Right lobe of liver (tissue), 6 donors: Measurements from ENCODE around the gene DPYD. TPM values are rescaled to one million over a fixed set of nuclear protein-coding genes. Genes with fewer than 3 reads are reported as not detected.

Experiments used
- ATAC-seq, 4 donors: fragments of 200-7000 bp; cut with Tn5 transposase; one replicate each; pipeline ENCODE4 v1.9.1; 2020; ENCODE audit warnings: mild to moderate bottlenecking in 4 of 4, moderate library complexity in 4 of 4
- DNase-seq, 3 donors: peaks; one replicate each; pipeline ENCODE4 v3.0.0-alpha.2; 2020
- H3K27ac ChIP-seq, 3 donors: fragments of 200-600 bp; one replicate each; pipeline ENCODE4 v1.8.0; 2022
- H3K27me3 ChIP-seq, 2 donors: fragments of 200-600 bp; one replicate each; pipeline ENCODE4 v1.8.0; 2022
- H3K36me3 ChIP-seq, 4 donors: fragments of 200-600 bp; sonication (generic) in 1 of 4; one replicate each; pipeline versions ENCODE4 v1.5.1 to v1.8.0; 2017 to 2022; ENCODE audit warnings: control low read depth in 1 of 4
- H3K4me1 ChIP-seq, 4 donors: fragments of 200-600 bp; sonication (generic) in 1 of 4; one replicate each; pipeline versions ENCODE4 v1.5.1 to v1.8.0; 2017 to 2022; ENCODE audit warnings: control low read depth in 1 of 4
- H3K4me3 ChIP-seq, 3 donors: fragments of 200-600 bp; one replicate each; pipeline ENCODE4 v1.8.0; 2022
- H3K9me3 ChIP-seq, 4 donors: fragments of 200-600 bp; sonication (generic) in 1 of 4; one replicate each; pipeline versions ENCODE4 v1.5.1 to v1.8.0; 2017 to 2022; ENCODE audit warnings: control low read depth in 1 of 4
- POLR2A ChIP-seq: fragments of 450-650 bp; IDR thresholded peaks from one replicate; pipeline ENCODE4 v1.6.1; 2017; ENCODE audit warnings: antibody characterized with exemption, mild to moderate bottlenecking
- WGBS: methylation state at CpG from one replicate; pipeline ENCODE4 v1.1.6; 2018; ENCODE audit warnings: low coverage, low lambda C conversion rate; ENCODE audit not compliant: insufficient coverage; ENCODE audit errors: missing lambda C conversion rate; 5-methylcytosine and 5-hydroxymethylcytosine counted together
- intact Hi-C, 2 donors: fragments of 100-400 bp; cut with DNase I; formaldehyde crosslinking; loops; one replicate each; pipeline versions ENCODE4 v1.11.2 to v1.14.1; 2022
- total RNA-seq, 6 experiments: library from RNA; depleted of rRNA in 2 of 6; stranded (reverse); fragments of >200 nt in 2 of 6; fragmentation: NEBNext Ultra II Directional in 3 of 6; extraction: Animal tissue kit (Norgen Biotek cat#: 25700) in 3 of 6; gene quantifications; one replicate each; pipeline versions ENCODE4 v1.1.0 to v1.2.4, GENCODE V29; 2016 to 2023
- TF ChIP-seq, protein P1 (sequence below), 4 donors: fragments of 200-600 bp in 3 of 4; fragments of 450-650 bp in 1 of 4; IDR thresholded peaks; one replicate each; pipeline versions ENCODE4 v1.5.1 to v1.8.0; 2016 to 2022; ENCODE audit warnings: antibody characterized with exemption in 4 of 4, mild to moderate bottlenecking in 2 of 4
- donor health status: DM: no; HTN: yes; CAD: no.
- donor health status: DM: no; HTN: no; CAD: no.
- donor health status: DM: no; HTN: no; CAD: no.
- donor health status: DM: no; HTN: yes; CAD: no.
- donor health status: DM: no; HTN: yes; CAD: no.

DPYD gene
- total RNA-seq, 6 experiments from 2014 or later: 25.2 to 74.4 (median 40.0) TPM

DNA sequence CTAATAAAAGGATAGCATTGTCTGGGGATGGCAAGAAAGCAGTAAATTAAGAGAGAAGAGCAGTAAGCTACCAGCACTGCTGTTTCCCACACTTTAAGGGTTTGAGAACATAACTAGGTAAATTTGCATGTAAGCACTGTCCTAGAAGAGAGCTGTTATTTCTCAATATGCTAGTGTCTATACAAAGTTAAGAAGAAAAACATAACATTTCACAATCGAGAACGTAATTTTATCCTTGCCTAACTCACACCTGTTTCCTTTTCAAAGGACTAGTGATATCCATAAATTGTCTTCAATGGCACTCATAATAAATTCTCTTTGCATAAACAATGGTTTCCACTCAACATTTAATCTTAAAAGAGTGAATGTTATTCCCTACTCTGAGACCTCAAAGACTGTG, 623.2 kb downstream of the DPYD start:
- H3K27ac ChIP-seq: no peak overlapping the region
- H3K9me3 ChIP-seq: no peaks in the 10 kb centered on the region
- no peak for DNase-seq
- no peaks in the 10 kb centered on the region for H3K4me1 ChIP-seq
- no peak for TF ChIP-seq POLR2A
- TF ChIP-seq, protein P1, sequence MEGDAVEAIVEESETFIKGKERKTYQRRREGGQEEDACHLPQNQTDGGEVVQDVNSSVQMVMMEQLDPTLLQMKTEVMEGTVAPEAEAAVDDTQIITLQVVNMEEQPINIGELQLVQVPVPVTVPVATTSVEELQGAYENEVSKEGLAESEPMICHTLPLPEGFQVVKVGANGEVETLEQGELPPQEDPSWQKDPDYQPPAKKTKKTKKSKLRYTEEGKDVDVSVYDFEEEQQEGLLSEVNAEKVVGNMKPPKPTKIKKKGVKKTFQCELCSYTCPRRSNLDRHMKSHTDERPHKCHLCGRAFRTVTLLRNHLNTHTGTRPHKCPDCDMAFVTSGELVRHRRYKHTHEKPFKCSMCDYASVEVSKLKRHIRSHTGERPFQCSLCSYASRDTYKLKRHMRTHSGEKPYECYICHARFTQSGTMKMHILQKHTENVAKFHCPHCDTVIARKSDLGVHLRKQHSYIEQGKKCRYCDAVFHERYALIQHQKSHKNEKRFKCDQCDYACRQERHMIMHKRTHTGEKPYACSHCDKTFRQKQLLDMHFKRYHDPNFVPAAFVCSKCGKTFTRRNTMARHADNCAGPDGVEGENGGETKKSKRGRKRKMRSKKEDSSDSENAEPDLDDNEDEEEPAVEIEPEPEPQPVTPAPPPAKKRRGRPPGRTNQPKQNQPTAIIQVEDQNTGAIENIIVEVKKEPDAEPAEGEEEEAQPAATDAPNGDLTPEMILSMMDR (IDR thresholded peaks at IDR 0.05): no peak
- intact Hi-C loops: no loop called here
- ATAC-seq: no peak
- H3K36me3 ChIP-seq: peaks cover 0 to 5% (median 0%) of the 10 kb centered on the region in 4 donors
- H3K27me3 ChIP-seq: no peaks in the 10 kb centered on the region
- no peak overlapping the region for H3K4me3 ChIP-seq
- WGBS: 56% methylated on average over 2 of the region's 2 CpGs

DNA sequence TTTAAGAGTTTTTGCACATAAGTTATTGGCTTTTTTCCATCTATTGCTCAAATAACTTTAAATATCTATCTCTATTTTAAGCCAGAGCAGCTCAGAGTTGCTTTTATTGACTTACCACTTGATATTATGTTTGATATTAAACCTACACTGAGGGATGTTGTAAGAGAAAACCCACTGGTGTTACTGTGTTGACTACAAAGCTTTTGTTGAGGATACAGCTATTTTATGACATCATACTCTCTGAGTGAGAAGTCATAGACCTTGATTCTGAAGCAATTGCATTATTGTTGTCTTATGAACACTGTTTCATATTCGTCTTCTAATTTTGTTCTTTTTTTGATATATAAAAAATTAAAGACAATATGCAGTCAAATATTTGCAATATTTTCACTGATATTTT, 638.9 kb downstream of the DPYD start:
- DNase-seq (no peak), ATAC-seq (no peak)
- Histone ChIP-seq H3K27me3 (no peaks in the 10 kb centered on the region), H3K9me3 (no peaks in the 10 kb centered on the region), H3K4me3 (no peak overlapping the region), H3K4me1 (no peaks in the 10 kb centered on the region), H3K27ac (no peak overlapping the region), H3K36me3 (no peaks in the 10 kb centered on the region)
- intact Hi-C loops: no loop called here
- TF ChIP-seq, protein P1 (IDR thresholded peaks at IDR 0.05): no peak
- TF ChIP-seq POLR2A: no peak
- WGBS: 89% methylated on average over 1 of the region's 1 CpG

DNA sequence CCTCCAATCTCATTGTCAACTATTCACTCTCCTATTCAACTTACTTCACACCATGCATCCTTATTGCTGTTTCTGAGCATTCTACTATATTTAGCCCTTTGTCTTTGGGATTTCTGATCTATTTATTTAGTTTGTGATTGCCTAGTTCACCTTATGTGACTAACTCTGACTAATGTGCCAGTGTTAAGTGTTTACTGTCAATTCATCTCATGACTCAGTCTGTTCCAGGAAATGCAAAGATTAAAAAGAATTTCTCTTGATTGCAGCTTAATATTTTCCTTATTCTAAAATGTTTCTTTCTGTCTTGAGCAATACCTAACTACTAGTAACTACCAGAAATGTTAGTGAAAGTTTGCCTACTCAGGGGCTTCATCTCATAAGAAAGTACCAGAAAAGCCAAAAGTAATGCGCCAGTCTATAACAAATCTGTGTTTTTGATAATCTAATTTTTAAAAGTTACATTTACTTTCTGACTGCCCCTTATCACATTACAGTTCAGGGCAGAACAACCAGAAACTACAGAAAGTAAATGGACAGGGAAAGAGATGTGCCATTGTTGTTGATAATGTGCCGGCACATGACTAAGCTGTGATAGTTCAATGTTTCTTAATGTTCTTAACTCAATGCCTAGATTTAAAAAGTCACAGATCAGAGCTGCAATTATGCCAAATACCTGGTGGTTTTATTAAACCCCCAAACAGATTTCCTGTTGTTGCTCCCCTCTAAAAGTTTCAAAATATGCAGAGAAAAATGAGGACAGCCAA, 642.8 kb downstream of the DPYD start:
- intact Hi-C loops: no loop called here
- Histone ChIP-seq H3K9me3 (no peaks in the 10 kb centered on the region), H3K4me3 (no peak overlapping the region), H3K27ac (peak overlapping the region in 1 of 3 donors; percentile 9), H3K4me1 (peaks cover 0 to 6% (median 0%) of the 10 kb centered on the region in 4 donors), H3K36me3 (no peaks in the 10 kb centered on the region), H3K27me3 (no peaks in the 10 kb centered on the region)
- ATAC-seq: peak in 2 of 4 donors; percentile 42 to 94
- no peak for DNase-seq
- TF ChIP-seq, protein P1 (IDR thresholded peaks at IDR 0.05): no peak
- no peak for TF ChIP-seq POLR2A
- WGBS: 69% methylated on average over 2 of the region's 2 CpGs

DNA sequence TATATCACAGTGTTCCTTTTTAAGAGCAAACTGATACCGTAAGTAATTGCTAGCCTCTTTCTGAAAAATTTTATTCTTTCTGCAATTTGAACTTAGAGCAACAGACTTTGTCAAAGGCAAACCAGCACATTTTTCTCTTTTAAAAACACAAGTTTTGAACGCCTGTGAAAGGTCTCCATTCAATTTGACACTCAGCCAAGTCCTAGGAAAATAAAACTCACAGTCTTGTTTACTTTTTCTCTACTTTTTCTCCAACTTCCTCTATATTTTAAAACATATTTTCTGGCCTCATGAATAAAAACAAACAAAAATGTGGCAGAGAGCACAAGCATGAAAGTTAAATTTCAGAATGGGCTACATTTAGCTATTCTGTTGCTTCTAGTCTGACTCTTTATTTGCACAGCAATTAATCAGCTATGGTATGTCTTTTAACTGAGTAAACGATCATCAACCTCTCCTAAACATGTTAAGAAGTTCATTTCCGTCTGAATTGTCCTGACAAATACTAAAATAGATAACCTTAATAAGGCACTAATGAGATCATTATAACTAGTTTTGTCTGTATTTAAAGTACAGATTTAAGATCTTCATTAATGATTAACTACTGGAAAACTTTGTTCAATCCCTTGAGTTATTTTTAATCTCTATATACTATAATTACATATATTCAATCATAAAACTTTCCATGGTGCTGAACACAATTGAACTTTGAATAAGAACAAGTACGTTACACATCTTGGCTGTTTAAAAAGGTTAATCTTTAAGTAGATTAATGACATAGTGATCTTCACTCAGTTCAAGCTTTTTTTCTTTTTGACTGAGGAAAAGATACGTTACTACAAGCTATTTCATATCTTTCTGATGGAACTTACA, 648.7 kb downstream of the DPYD start:
- H3K9me3 ChIP-seq: no peaks in the 10 kb centered on the region
- ATAC-seq (peak in 2 of 4 donors; percentile 14 to 50), DNase-seq (no peak)
- no peaks in the 10 kb centered on the region for H3K36me3 ChIP-seq
- H3K27ac ChIP-seq: no peak overlapping the region
- H3K4me1 ChIP-seq: peaks cover 0 to 10% (median 0%) of the 10 kb centered on the region in 4 donors
- no peak for TF ChIP-seq POLR2A
- TF ChIP-seq, protein P1 (IDR thresholded peaks at IDR 0.05): no peak
- intact Hi-C loops: no loop called here
- H3K4me3 ChIP-seq: no peak overlapping the region
- 65% methylated on average over 6 of the region's 6 CpGs for WGBS
- no peaks in the 10 kb centered on the region for H3K27me3 ChIP-seq
